ENCODE measurements around the gene TLK1. TPM values are rescaled to one million over a fixed set of nuclear protein-coding genes. Genes with fewer than 3 reads are reported as not detected.

Gene TLK1
- total and polyA plus RNA-seq, 2 experiments from 2014 or later, result 41.2 to 45.0 TPM

DNA sequence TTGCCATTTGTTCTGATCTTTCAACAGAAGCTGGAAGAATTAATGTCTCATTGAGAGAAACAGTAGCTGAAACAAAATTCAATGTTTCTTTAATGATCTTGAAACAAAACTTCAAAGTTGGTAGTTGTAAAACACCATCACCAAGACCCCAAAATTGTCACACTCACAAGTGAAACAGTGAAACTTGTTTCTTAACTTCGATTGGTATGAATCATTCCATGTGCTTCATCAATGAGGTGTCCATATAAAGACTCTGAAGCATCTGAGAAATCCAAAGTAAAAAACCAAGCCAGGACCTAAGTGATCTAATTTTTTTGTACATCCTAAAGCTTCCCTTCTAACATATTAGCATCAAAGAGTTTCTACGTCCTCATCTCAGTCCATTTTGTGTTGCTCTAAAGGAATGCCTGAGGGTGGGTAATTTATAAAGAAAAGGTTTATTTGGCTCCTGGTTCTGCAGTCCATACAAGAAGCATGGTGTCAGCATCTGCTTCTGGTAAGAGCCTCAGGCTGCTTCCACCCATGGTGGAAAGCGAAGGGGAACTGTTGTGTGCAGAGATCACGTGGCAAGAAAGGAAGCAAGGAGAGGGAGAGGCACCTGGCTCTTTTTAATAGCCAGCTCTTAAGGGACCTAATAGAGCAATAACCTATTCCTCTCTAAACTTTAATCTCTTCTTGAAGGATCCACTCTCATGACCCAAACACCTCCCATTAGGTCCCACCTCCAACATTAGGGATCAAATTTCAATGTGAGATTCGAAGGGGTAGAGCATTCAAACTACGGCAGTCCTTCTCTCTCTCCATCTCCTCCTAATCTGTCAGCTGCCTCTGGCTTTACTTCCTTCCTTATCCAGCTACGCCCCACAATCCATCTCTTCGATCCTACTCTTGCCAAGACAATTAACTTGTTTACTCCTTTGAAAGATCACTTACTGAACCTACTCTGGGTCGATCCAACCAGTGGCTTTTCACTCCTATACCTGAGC lies 20.7 kb upstream of the TLK1 start:
- peak; percentile 40 for DNase-seq (ENCODE audit: low spot score)
- no peaks in the 10 kb centered on the region for H3K36me3 Mint-ChIP-seq (ENCODE audit: low read depth)
- Histone ChIP-seq H3K36me3 (ENCODE audit: insufficient read depth) (no peaks in the 10 kb centered on the region), H3K4me2 (no peak overlapping the region), H3K27me3 (ENCODE audit: insufficient read depth) (no peaks in the 10 kb centered on the region), H3K79me2 (replicated peaks; ENCODE audit: insufficient read depth) (no peaks in the 10 kb centered on the region), H3K27ac (ENCODE audit: low read depth) (no peak overlapping the region), H3K4me3 (no peak overlapping the region), H3K4me1 (ENCODE audit: insufficient read depth) (0 out of 2 replicates have a peak, but pooled peaks cover 7% of the 10 kb centered on the region), H3F3A (replicated peaks; ENCODE audit: low read depth) (no peaks in the 10 kb centered on the region), H4K20me1 (replicated peaks; ENCODE audit: insufficient read depth) (no peaks in the 10 kb centered on the region), H2AFZ (peak overlapping the region; percentile 30), H3K9me2 (ENCODE audit: insufficient read depth) (no peaks in the 10 kb centered on the region)
- H3K27me3 Mint-ChIP-seq (ENCODE audit: insufficient read depth, low read depth, poor library complexity), result no peaks in the 10 kb centered on the region
- no peak overlapping the region for H3K27ac Mint-ChIP-seq
- no peaks in the 10 kb centered on the region for H3K9me3 Mint-ChIP-seq
- H3K4me3 Mint-ChIP-seq, result no peak overlapping the region
- ATAC-seq, result peak; percentile 80
- peaks cover 12% of the 10 kb centered on the region for H3K4me1 Mint-ChIP-seq
- TF ChIP-seq NANOG (IDR thresholded peaks at IDR 0.05; ENCODE audit: borderline replicate concordance), result no peak
- no peak for TF ChIP-seq EZH2phosphoT487 (IDR thresholded peaks at IDR 0.05; ENCODE audit: unreplicated experiment)
- TF ChIP-seq EZH2 (IDR thresholded peaks at IDR 0.05; ENCODE audit: low read depth, unreplicated experiment), result no peak
- TF ChIP-seq ZNF331 (CRISPR knock-in tag; IDR thresholded peaks at IDR 0.05; ENCODE audit: low read depth), result no peak
- no peak for TF ChIP-seq STAT1 (IDR thresholded peaks at IDR 0.05; ENCODE audit: unreplicated experiment)
- TF ChIP-seq POLR2AphosphoS5 (IDR thresholded peaks at IDR 0.05; ENCODE audit: low read depth), result no peak
- no peak for TF ChIP-seq JUNB (IDR thresholded peaks at IDR 0.05; ENCODE audit: unreplicated experiment)
- TF ChIP-seq, protein P1, sequence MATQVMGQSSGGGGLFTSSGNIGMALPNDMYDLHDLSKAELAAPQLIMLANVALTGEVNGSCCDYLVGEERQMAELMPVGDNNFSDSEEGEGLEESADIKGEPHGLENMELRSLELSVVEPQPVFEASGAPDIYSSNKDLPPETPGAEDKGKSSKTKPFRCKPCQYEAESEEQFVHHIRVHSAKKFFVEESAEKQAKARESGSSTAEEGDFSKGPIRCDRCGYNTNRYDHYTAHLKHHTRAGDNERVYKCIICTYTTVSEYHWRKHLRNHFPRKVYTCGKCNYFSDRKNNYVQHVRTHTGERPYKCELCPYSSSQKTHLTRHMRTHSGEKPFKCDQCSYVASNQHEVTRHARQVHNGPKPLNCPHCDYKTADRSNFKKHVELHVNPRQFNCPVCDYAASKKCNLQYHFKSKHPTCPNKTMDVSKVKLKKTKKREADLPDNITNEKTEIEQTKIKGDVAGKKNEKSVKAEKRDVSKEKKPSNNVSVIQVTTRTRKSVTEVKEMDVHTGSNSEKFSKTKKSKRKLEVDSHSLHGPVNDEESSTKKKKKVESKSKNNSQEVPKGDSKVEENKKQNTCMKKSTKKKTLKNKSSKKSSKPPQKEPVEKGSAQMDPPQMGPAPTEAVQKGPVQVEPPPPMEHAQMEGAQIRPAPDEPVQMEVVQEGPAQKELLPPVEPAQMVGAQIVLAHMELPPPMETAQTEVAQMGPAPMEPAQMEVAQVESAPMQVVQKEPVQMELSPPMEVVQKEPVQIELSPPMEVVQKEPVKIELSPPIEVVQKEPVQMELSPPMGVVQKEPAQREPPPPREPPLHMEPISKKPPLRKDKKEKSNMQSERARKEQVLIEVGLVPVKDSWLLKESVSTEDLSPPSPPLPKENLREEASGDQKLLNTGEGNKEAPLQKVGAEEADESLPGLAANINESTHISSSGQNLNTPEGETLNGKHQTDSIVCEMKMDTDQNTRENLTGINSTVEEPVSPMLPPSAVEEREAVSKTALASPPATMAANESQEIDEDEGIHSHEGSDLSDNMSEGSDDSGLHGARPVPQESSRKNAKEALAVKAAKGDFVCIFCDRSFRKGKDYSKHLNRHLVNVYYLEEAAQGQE (IDR thresholded peaks at IDR 0.05; ENCODE audit: unreplicated experiment), result no peak
- no peak for TF ChIP-seq ZNF114 (CRISPR knock-in tag; IDR thresholded peaks at IDR 0.05)
- TF ChIP-seq, protein P2, sequence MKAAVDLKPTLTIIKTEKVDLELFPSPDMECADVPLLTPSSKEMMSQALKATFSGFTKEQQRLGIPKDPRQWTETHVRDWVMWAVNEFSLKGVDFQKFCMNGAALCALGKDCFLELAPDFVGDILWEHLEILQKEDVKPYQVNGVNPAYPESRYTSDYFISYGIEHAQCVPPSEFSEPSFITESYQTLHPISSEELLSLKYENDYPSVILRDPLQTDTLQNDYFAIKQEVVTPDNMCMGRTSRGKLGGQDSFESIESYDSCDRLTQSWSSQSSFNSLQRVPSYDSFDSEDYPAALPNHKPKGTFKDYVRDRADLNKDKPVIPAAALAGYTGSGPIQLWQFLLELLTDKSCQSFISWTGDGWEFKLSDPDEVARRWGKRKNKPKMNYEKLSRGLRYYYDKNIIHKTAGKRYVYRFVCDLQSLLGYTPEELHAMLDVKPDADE (IDR thresholded peaks at IDR 0.05), result no peak
- TF ChIP-seq, protein P3, sequence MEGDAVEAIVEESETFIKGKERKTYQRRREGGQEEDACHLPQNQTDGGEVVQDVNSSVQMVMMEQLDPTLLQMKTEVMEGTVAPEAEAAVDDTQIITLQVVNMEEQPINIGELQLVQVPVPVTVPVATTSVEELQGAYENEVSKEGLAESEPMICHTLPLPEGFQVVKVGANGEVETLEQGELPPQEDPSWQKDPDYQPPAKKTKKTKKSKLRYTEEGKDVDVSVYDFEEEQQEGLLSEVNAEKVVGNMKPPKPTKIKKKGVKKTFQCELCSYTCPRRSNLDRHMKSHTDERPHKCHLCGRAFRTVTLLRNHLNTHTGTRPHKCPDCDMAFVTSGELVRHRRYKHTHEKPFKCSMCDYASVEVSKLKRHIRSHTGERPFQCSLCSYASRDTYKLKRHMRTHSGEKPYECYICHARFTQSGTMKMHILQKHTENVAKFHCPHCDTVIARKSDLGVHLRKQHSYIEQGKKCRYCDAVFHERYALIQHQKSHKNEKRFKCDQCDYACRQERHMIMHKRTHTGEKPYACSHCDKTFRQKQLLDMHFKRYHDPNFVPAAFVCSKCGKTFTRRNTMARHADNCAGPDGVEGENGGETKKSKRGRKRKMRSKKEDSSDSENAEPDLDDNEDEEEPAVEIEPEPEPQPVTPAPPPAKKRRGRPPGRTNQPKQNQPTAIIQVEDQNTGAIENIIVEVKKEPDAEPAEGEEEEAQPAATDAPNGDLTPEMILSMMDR (conservative IDR thresholded peaks at IDR 0.05; ENCODE audit: low read depth in 2 of 2), result no peak
- TF ChIP-seq, protein P4, sequence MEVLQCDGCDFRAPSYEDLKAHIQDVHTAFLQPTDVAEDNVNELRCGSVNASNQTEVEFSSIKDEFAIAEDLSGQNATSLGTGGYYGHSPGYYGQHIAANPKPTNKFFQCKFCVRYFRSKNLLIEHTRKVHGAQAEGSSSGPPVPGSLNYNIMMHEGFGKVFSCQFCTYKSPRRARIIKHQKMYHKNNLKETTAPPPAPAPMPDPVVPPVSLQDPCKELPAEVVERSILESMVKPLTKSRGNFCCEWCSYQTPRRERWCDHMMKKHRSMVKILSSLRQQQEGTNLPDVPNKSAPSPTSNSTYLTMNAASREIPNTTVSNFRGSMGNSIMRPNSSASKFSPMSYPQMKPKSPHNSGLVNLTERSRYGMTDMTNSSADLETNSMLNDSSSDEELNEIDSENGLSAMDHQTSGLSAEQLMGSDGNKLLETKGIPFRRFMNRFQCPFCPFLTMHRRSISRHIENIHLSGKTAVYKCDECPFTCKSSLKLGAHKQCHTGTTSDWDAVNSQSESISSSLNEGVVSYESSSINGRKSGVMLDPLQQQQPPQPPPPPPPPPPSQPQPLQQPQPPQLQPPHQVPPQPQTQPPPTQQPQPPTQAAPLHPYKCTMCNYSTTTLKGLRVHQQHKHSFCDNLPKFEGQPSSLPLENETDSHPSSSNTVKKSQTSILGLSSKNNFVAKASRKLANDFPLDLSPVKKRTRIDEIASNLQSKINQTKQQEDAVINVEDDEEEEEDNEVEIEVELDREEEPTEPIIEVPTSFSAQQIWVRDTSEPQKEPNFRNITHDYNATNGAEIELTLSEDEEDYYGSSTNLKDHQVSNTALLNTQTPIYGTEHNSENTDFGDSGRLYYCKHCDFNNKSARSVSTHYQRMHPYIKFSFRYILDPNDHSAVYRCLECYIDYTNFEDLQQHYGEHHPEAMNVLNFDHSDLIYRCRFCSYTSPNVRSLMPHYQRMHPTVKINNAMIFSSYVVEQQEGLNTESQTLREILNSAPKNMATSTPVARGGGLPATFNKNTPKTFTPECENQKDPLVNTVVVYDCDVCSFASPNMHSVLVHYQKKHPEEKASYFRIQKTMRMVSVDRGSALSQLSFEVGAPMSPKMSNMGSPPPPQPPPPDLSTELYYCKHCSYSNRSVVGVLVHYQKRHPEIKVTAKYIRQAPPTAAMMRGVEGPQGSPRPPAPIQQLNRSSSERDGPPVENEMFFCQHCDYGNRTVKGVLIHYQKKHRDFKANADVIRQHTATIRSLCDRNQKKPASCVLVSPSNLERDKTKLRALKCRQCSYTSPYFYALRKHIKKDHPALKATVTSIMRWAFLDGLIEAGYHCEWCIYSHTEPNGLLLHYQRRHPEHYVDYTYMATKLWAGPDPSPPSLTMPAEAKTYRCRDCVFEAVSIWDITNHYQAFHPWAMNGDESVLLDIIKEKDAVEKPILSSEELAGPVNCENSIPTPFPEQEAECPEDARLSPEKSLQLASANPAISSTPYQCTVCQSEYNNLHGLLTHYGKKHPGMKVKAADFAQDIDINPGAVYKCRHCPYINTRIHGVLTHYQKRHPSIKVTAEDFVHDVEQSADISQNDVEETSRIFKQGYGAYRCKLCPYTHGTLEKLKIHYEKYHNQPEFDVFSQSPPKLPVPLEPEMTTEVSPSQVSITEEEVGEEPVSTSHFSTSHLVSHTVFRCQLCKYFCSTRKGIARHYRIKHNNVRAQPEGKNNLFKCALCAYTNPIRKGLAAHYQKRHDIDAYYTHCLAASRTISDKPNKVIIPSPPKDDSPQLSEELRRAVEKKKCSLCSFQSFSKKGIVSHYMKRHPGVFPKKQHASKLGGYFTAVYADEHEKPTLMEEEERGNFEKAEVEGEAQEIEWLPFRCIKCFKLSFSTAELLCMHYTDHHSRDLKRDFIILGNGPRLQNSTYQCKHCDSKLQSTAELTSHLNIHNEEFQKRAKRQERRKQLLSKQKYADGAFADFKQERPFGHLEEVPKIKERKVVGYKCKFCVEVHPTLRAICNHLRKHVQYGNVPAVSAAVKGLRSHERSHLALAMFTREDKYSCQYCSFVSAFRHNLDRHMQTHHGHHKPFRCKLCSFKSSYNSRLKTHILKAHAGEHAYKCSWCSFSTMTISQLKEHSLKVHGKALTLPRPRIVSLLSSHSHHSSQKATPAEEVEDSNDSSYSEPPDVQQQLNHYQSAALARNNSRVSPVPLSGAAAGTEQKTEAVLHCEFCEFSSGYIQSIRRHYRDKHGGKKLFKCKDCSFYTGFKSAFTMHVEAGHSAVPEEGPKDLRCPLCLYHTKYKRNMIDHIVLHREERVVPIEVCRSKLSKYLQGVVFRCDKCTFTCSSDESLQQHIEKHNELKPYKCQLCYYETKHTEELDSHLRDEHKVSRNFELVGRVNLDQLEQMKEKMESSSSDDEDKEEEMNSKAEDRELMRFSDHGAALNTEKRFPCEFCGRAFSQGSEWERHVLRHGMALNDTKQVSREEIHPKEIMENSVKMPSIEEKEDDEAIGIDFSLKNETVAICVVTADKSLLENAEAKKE (CRISPR knock-in tag; IDR thresholded peaks at IDR 0.05), result no peak
- TF ChIP-seq CREB1 (CRISPR knock-in tag; IDR thresholded peaks at IDR 0.05; ENCODE audit: low read depth), result no peak
